Stomach (tissue), 9 donors: ENCODE results near the gene SFMBT2. TPM values are rescaled to one million over a fixed set of nuclear protein-coding genes. Genes with fewer than 3 reads are reported as not detected.
A peak's percentile ranks its signal among the peaks of the same experiment; 100 is the strongest.

Experiments
- DNase-seq, 2 donors: peaks; one replicate each; pipeline versions ENCODE4 v3.0.0 to v3.0.0-alpha.2; 2013 to 2019
- H3K27ac ChIP-seq, 5 donors: fragments of 200-600 bp in 4 of 5; sonication (generic) in 4 of 5; one replicate each; pipeline ENCODE4 v1.5.1; 2013 to 2019; ENCODE audit warnings: mild to moderate bottlenecking in 1 of 5, moderate library complexity in 1 of 5
- H3K27me3 ChIP-seq, 3 donors: fragments of 200-600 bp; sonication (generic); one replicate each; pipeline ENCODE4 v1.5.1; 2017 to 2019; ENCODE audit warnings: mixed run types in 1 of 3
- H3K36me3 ChIP-seq, 4 donors: fragments of 200-600 bp; sonication (generic); 1 replicate in 3 of 4; 2 replicates in 1 of 4; pipeline ENCODE4 v1.5.1; 2016 to 2019
- H3K4me1 ChIP-seq, 4 donors: fragments of 200-600 bp; sonication (generic); one replicate each; pipeline ENCODE4 v1.5.1; 2016 to 2019
- H3K4me3 ChIP-seq, 4 donors: fragments of 200-600 bp; sonication (generic) in 3 of 4; one replicate each; pipeline ENCODE4 v1.5.1; 2016 to 2019; ENCODE audit warnings: mild to moderate bottlenecking in 1 of 4
- H3K9me3 ChIP-seq, 4 donors: fragments of 200-600 bp; sonication (generic); one replicate each; pipeline ENCODE4 v1.5.1; 2016 to 2019
- CTCF ChIP-seq, 7 experiments: fragments of 450-650 bp in 4 of 7; fragments of 200-600 bp in 3 of 7; sonication (generic) in 3 of 7; IDR thresholded peaks; one replicate each; pipeline ENCODE4 v1.5.1; 2016 to 2019; ENCODE audit warnings: antibody characterized with exemption in 7 of 7, control low read depth in 2 of 7, mild to moderate bottlenecking in 1 of 7
- EP300 ChIP-seq: sonication (generic); formaldehyde crosslinking; IDR thresholded peaks from one replicate; pipeline ENCODE4 v1.6.1; 2017; ENCODE audit warnings: antibody characterized with exemption
- POLR2A ChIP-seq, 4 donors: fragments of 450-650 bp; IDR thresholded peaks; one replicate each; pipeline ENCODE4 v1.6.1; 2016; ENCODE audit warnings: antibody characterized with exemption in 4 of 4, control low read depth in 2 of 4, mild to moderate bottlenecking in 1 of 4, moderate library complexity in 1 of 4
- POLR2AphosphoS5 ChIP-seq, 3 donors: sonication (generic); formaldehyde crosslinking; IDR thresholded peaks; one replicate each; pipeline ENCODE4 v1.6.1; 2016; ENCODE audit warnings: antibody characterized with exemption in 3 of 3
- WGBS, 5 donors: extraction: QIAGEN DNeasy Blood & Tissue Kit in 3 of 5; methylation state at CpG; one replicate each; pipeline versions ENCODE4 v1.1.5 to v1.1.7; 2013 to 2018; 5-methylcytosine and 5-hydroxymethylcytosine counted together
- intact Hi-C: fragments of 100-400 bp; cut with DNase I; formaldehyde crosslinking; loops from one replicate; pipeline ENCODE4 v1.15.1; 2023; ENCODE audit warnings: low total_unique reads
- polyA plus RNA-seq, 3 donors: library from polyadenylated mRNA; stranded (reverse); fragments of 200-250 nt; gene quantifications; one replicate each; pipeline ENCODE4 v1.2.3, GENCODE V29; 2013
- total RNA-seq, 5 donors: library from RNA; depleted of rRNA; stranded (reverse); fragments of >200 nt; gene quantifications; one replicate each; pipeline versions ENCODE4 v1.1.0 to v1.2.3, GENCODE V29; 2014 to 2016
- donor health status: healthy with polysubstance abuse.
- donor health status: Bipolar disorder and iron deficiency.
- donor health status: healthy.

The SFMBT2 gene
- total and polyA plus RNA-seq, 8 donors: 0.90 to 17.3 (median 5.0) TPM

- no peak overlapping the region for H3K4me3 ChIP-seq
- no peaks in the 10 kb centered on the region for H3K27me3 ChIP-seq
- WGBS, 5 donors: 82 to 93% (median 86%) methylated on average over 11 of the region's 11 CpGs
- intact Hi-C loops: no loop called here
- peaks cover 0 to 1% (median under 1%) of the 10 kb centered on the region in 4 donors for H3K9me3 ChIP-seq
- no peak overlapping the region for H3K27ac ChIP-seq
- H3K36me3 ChIP-seq: peaks cover 0 to 45% (median 25%) of the 10 kb centered on the region in 4 donors
- DNase-seq: no peak
- no peaks in the 10 kb centered on the region for H3K4me1 ChIP-seq
- TF ChIP-seq POLR2AphosphoS5 (IDR thresholded peaks at IDR 0.05) (no peak), POLR2A (IDR thresholded peaks at IDR 0.05) (no peak), EP300 (no peak), CTCF (IDR thresholded peaks at IDR 0.05) (no peak)
Measured at GRCh38 chr10:7189909-7190308, 220.9 kb downstream of the SFMBT2 start.

GRCh38 chr10:7188456-7189050, 222.3 kb downstream of the SFMBT2 start:
- WGBS, 5 donors: 78 to 83% (median 80%) methylated on average over 9 of the region's 9 CpGs
- H3K9me3 ChIP-seq: no peaks in the 10 kb centered on the region
- H3K4me3 ChIP-seq: no peak overlapping the region
- no peaks in the 10 kb centered on the region for H3K27me3 ChIP-seq
- H3K4me1 ChIP-seq: no peaks in the 10 kb centered on the region
- no peak for TF ChIP-seq POLR2AphosphoS5 (IDR thresholded peaks at IDR 0.05)
- no peak for TF ChIP-seq POLR2A (IDR thresholded peaks at IDR 0.05)
- no peak for TF ChIP-seq EP300
- TF ChIP-seq CTCF (IDR thresholded peaks at IDR 0.05): no peak
- H3K36me3 ChIP-seq: peaks cover 0 to 44% (median 22%) of the 10 kb centered on the region in 4 donors
- no peak overlapping the region for H3K27ac ChIP-seq
- DNase-seq: no peak
- intact Hi-C loops: no loop called here

GRCh38 chr10:7186387-7187018, 224.3 kb downstream of the SFMBT2 start:
- Histone ChIP-seq H3K4me1 (no peaks in the 10 kb centered on the region), H3K36me3 (peaks cover 0 to 24% (median 12%) of the 10 kb centered on the region in 4 donors), H3K9me3 (no peaks in the 10 kb centered on the region), H3K27me3 (no peaks in the 10 kb centered on the region), H3K4me3 (no peak overlapping the region), H3K27ac (peak overlapping the region in 1 of 5 donors; percentile 13)
- 87 to 92% (median 88%) methylated on average over 6 of the region's 6 CpGs for WGBS, 5 donors
- intact Hi-C loops: no loop called here
- TF ChIP-seq POLR2A (IDR thresholded peaks at IDR 0.05): no peak
- TF ChIP-seq EP300: no peak
- TF ChIP-seq CTCF (IDR thresholded peaks at IDR 0.05): no peak
- no peak for TF ChIP-seq POLR2AphosphoS5 (IDR thresholded peaks at IDR 0.05)
- no peak for DNase-seq

- 62 to 91% (median 78%) methylated on average over 4 of the region's 4 CpGs for WGBS, 5 donors
- H3K4me1 ChIP-seq: no peaks in the 10 kb centered on the region
- peak overlapping the region in 3 of 5 donors; percentile 14 to 77 (median 73) for H3K27ac ChIP-seq
Measured at GRCh38 chr10:7185367-7185690, 225.5 kb downstream of the SFMBT2 start.

More at GRCh38 chr10:7185367-7185690, 225.5 kb downstream of the SFMBT2 start:
- TF ChIP-seq CTCF (IDR thresholded peaks at IDR 0.05) (no peak), POLR2AphosphoS5 (IDR thresholded peaks at IDR 0.05) (no peak)
- no peak overlapping the region for H3K4me3 ChIP-seq
- H3K36me3 ChIP-seq: peaks cover 0 to 19% (median 6%) of the 10 kb centered on the region in 4 donors
- DNase-seq: no peak
- no peaks in the 10 kb centered on the region for H3K9me3 ChIP-seq
- intact Hi-C loops: no loop called here
- no peaks in the 10 kb centered on the region for H3K27me3 ChIP-seq
